ENCODE measurements around the gene OLFML2B.

The OLFML2B gene

DNA sequence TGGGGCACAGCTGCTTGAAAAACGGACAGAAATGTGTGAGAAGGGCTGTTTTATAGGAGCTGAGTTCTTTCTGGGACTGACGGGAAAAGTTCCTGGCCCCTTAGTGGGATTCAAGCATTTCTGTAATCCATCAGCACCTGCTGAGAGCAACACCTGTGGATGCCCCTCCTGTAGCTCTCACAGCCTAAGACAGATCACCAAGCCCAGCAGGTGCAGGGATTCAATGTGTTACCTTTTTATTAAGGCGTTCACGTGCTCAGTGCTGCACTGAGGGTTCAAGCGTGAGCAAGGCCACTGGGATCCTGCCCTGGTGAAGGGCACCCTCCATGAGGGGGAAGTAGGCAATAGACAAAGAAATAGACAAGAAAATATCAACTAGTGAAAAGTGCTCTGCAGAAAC lies 14.9 kb downstream of the OLFML2B start:
- DNase-seq (ENCODE audit: extremely low read depth in 1 of 2, low read depth in 1 of 2): no peak

DNA sequence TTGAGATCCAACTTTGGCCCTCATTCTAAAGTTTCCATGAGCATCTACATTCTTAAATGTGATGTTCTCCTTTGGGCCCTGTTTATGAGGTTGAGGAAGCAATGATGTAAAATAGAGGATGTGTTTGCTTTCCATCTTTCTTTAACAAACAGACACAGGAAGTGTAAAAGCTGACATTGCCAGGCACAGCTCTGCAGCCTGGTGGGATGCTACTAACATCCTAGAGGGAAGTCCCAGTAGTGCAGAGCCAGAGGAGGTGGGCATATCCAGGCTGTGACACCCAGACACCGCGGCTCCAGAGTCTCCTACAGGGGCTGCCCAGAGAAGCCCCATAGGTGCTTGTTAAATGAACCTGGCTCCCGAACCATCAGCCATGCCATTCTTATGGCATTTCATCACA lies 16.2 kb downstream of the OLFML2B start:
- DNase-seq (ENCODE audit: extremely low read depth in 1 of 2, low read depth in 1 of 2): no peak

DNA sequence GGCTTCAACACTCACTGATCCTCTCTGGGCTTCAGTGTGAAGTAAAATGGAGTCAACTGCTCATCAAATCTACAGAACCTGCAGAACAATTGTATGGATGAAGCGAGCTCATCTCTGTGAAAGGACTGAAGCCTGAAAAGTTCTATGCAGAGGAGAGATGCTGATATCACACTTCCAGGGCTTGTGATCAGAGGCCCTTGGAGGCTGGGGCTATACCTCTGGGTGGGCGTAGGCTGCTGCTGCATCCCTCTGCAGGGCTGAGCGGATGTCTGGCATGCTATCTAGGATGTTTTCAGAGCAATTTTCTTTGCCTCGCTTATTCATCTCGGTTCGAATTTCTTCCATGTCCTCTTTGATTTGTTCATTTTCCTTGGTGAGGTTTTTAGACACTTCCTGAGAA lies 17.6 kb downstream of the OLFML2B start:
- no peak for DNase-seq (ENCODE audit: extremely low read depth in 1 of 2, low read depth in 1 of 2)

DNA sequence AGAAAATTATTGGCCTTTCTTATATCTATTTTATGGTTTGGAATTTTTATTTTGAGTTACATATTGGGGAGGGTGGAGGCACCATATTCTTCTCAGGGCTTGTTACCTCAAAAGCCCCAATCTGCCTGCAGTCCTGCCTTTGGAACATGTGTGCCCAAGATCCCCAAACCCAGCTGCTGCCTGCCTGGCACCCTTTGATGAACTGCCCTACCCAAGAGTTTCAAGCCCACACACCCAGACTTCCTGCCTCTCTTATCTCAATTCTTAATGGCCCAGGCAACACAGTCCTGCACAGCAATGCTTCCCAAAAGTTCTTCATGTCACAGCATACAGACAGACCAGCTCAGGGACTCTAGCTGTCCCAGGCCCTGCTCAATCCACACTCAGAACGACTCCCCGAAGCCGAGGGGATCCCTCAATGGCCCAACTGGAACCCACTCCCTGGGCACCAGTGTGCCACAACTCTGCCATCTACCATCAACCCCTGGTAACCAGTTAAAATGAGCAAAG lies 19.2 kb downstream of the OLFML2B start:
- DNase-seq (ENCODE audit: extremely low read depth in 1 of 2, low read depth in 1 of 2): no peak

GRCh38 chr1:162003830-162004215 lies 19.8 kb downstream of the OLFML2B start:
- DNase-seq (ENCODE audit: extremely low read depth in 1 of 2, low read depth in 1 of 2): no peak

- DNase-seq (ENCODE audit: extremely low read depth in 1 of 2, low read depth in 1 of 2): no peak
Observed at GRCh38 chr1:162003061-162003829, 20.4 kb downstream of the OLFML2B start.

DNA sequence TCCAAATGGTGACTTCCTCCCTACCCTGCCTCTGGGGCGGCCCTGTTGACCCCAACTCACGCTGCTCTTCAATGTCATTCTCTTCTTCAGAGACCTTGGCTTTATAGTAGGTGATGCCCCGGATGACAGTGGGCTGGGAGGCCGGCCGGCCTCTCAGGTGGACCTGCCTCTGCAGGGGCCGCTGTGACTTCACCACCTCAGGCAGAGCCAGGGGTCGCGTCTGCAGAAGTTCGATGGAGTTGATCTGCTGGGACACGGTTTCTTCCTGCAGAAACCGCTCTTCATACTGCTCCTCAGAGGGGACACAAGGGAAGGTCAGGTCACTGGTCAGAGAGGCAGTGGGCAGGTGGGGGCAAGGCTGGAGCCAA lies 23.6 kb downstream of the OLFML2B start:
- no peak for DNase-seq (ENCODE audit: extremely low read depth in 1 of 2, low read depth in 1 of 2)

GRCh38 chr1:161999301-162000052 lies 24.2 kb downstream of the OLFML2B start:
- DNase-seq (ENCODE audit: extremely low read depth in 1 of 2, low read depth in 1 of 2): no peak

- no peak for DNase-seq (ENCODE audit: extremely low read depth in 1 of 2, low read depth in 1 of 2)
Observed at GRCh38 chr1:161998811-161999210, 24.9 kb downstream of the OLFML2B start.

GRCh38 chr1:161997152-161997551 lies 26.5 kb downstream of the OLFML2B start:
- no peak for DNase-seq (ENCODE audit: extremely low read depth in 1 of 2, low read depth in 1 of 2)

- DNase-seq (ENCODE audit: extremely low read depth in 1 of 2, low read depth in 1 of 2): no peak
Observed at GRCh38 chr1:161994175-161994668, 29.4 kb downstream of the OLFML2B start.

GRCh38 chr1:161993576-161993975 lies 30.1 kb downstream of the OLFML2B start:
- DNase-seq (ENCODE audit: extremely low read depth in 1 of 2, low read depth in 1 of 2): no peak

GRCh38 chr1:161989786-161990185 lies 33.9 kb downstream of the OLFML2B start:
- DNase-seq (ENCODE audit: extremely low read depth in 1 of 2, low read depth in 1 of 2): no peak

DNA sequence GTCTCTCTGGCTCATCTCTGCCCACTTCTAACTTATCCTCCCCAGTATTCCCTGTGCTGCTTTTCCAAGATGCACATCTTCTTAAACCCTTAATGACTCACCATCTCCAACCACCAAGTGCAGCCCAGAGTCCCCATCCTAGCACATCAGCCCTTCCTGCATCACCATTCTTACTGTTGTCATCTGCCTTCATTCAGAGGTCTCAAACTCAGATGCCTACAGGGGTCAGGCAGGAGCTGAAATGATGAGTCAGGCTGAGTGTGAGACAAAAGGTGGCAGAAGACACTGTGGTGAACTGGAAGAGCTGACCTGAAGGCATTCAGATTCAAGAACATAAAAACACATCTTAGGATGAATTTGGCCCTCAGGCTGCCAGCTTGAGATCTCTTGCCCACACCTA lies 34.6 kb downstream of the OLFML2B start:
- no peak for DNase-seq (ENCODE audit: extremely low read depth in 1 of 2, low read depth in 1 of 2)

DNA sequence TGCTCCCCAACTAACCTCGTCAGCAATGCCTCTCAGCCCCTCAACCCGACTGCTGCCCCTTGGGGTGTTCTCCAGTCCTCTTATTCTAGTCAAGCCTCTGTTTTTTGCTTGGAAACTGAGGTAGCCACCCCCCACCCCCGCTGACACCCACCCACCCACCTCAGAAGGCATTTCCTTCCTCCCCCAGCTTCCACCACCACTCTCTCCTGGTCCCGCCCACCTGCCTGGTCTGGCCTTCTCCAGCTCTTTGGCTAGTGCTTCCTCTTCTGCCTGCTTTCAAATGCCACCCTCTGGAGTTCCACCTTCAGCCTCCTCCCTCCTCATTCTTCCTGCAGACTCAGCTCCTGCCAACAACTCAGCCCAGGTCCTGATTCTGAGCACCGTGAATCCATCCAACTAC lies 35.3 kb downstream of the OLFML2B start:
- DNase-seq (ENCODE audit: extremely low read depth in 1 of 2, low read depth in 1 of 2): no peak

GRCh38 chr1:161987872-161988271 lies 35.8 kb downstream of the OLFML2B start:
- DNase-seq (ENCODE audit: extremely low read depth in 1 of 2, low read depth in 1 of 2): no peak

DNA sequence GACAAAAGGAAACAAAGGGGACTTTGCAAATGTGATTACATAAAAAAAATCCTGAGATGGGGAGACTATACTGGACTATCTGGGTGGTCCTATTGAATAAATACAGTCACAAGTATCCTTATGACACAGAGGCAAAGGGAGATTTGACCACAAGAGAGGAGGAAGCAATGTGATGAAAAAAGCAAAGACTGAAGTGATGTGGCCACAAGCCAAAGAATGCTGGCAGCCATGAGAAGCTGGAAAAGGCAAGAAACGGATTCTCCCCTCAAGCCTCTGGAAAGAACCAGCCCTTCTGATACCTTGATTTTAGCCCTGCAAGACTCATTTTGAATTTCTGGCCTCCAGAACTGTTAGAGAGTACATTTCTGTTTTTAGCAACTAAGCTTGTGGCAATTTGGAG lies 36.4 kb downstream of the OLFML2B start:
- DNase-seq (ENCODE audit: extremely low read depth in 1 of 2, low read depth in 1 of 2): no peak

DNA sequence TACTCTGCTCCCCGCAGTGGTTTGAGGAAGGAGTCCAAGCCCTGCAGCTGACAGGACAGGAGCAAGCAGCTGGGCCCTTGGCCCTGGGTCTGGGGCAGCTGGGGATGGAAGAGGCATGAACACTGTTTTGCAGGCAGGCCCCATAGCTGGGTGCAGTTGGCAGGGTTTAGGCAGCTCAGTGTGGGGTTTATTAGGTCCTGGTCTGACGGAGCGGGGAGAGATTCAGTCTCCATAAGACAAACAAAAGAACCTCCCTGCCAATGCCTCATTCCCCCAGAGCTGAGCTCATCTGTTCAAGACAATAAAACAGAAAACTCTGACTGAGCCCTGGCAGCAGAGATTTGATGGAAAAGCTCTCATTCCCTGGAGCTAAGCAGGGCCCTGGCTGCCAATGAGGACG lies 37.3 kb downstream of the OLFML2B start:
- no peak for DNase-seq (ENCODE audit: extremely low read depth in 1 of 2, low read depth in 1 of 2)

DNA sequence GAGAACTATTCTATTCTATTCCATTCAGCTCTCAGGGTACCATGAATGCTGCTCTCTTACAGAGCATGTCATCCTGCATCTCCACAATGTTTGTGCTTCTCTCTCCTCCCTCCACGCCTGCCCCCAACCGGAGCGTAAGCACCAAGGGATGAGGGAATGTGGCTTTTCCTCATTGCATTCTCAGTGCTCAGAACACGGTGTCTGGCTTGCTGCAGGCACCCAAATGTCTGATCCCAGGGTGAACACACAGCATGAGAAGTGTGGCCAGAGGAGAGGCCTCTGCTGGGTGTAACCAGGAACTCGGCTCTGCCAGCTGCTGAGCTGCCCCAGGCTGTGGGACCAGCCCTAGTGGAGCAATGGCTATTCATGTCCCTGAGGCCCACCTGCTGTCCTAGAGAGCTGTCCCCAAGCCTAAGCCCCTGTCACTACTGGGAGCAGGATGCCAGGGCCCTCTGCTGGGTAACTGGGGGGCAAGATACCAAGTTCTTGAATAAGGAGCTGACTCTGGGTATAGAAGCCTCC lies 38.3 kb downstream of the OLFML2B start:
- DNase-seq (ENCODE audit: extremely low read depth in 1 of 2, low read depth in 1 of 2): no peak

- DNase-seq (ENCODE audit: extremely low read depth in 1 of 2, low read depth in 1 of 2): no peak
Observed at GRCh38 chr1:161983725-161984124, 39.9 kb downstream of the OLFML2B start.

DNA sequence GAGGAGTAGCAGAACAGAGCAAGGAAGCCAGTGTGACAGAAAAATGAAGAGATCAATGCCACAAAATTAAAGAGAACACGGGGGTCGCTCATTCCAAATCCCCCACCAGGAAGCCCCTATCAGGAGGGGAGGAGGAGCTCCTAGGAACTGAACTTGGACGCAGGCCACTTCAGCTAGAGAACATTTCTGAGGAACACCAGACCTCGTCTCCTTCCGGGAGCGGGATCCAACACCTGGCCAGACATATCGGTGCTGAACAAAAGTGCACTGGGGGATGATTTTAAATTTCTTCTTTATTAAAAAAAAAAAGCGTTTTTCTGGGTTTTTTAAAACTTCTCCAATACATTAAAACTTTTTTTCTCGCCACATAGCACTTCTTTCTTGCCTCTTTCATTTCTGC lies 40.8 kb downstream of the OLFML2B start:
- DNase-seq (ENCODE audit: extremely low read depth in 1 of 2, low read depth in 1 of 2): no peak

GRCh38 chr1:161982507-161982895 lies 41.2 kb downstream of the OLFML2B start:
- DNase-seq (ENCODE audit: extremely low read depth in 1 of 2, low read depth in 1 of 2): no peak
